ENCODE results near the gene CEP55.
"Not testable (repeated sequence)": the region's sequence is repeated elsewhere in the genome, so short reads cannot be mapped to it uniquely, and the experiment has no call there.

CEP55 gene

DNA sequence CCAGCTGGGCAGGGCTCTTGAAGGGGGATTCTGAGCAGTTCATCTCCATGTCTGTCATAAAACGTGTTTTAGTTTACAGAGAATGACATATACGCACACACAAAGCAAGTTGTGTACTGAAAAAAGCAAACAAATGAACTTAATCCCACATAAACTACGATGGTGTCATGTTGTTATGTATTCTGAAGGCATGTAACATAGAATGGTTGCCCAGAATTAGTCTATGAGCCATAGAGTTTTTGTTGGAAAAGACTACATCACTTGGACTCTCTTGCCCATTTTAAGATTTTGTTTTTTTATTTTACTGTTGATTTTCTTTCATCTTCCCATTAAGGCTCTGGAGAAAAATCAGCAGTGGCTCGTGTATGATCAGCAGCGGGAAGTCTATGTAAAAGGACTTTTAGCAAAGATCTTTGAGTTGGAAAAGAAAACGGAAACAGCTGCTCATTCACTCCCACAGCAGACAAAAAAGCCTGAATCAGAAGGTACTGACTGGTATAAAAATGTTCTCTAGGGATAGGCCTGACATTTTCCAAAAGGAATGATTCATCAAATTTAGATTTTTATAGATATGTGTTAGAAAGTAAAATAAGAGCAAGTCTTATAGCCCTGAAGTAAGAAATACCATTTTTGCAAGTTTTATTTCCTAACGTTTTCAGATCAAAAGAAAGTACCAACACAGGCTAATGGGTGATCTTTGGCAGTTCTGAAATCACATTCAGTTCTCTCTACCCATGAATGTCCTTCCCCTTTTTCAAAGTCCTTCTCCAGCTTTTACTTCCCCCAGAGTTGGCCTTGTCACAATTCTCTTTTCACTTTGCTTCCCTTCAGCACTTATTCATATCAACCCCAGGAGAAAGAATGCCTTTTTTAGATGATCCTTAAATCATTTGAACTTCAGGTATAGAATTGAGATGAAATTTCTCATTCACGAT lies 18.9 kb downstream of the CEP55 start:
- no peak for DNase-seq

DNA sequence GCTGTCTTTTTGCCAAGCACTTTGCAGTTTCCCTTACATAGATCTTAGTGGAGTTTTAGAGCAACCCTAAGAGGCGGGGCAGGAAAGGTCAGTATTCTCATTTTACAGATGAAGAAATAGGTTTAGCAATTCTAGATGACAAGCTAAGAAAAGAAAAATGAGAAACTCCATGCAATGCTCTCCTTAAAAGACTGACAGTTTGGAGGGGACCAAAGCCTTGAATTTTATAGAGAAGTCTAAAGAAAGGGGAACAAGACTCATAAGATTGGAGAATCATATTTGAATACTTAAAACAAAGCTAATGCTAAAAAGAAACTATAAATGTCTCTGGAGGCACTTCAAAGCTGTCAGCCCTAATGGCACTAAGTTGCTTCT lies 19.6 kb downstream of the CEP55 start:
- DNase-seq, result no peak

DNA sequence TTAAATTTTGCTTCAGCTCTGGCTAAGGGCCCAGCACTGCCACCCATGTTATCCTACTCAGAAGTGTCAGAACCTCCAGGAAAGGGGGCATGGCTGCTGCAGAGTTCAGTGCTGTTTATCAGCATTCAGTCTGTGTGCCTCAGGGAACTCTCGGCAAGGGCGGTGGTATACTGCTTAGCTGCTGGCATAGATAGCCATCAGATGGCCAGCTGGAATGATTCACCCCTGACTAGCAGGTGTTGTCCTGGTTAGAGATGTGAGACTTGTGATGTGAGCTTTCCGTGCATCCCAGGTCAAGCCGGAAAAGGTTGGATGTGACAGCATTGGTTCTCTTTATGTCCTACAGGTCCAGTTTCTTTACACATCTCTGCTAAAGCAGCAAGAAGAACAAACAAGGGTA lies 22.1 kb downstream of the CEP55 start:
- no peak for DNase-seq

DNA sequence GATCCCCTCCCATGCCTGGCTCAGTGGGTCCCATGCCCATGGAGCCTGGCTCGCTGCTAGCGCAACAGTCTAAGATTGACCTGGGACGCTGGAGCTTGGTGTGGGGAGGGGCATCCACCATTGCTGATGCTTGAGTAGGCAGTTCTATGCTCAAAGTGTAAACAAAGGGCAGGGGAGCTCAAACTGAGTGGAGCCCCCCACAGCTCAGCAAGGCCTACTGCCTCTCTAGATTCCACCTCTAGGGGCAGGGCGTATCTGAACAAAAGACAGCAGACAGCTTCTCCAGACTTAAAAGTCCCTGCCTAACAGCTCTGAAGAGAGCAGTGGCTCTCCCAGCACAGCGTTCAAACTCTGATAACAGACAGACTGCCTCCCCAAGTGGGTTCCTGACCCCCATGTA lies 38.9 kb downstream of the CEP55 start:
- no peak for DNase-seq

DNA sequence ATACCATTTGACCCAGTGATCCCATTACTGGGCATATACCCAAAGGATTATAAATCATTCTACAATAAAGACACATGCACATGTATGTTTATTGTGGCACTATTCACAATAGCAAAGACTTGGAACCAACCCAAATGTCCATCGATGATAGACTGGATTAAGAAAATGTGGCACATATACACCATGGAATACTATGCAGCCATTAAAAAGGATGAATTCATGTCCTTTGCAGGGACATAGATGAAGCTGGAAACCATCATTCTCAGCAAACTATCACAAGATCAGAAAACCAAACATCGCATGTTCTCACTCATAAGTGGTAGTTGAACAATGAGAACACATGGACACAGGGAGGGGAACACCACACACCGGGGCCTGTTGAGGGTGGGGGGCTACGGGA lies 44.5 kb downstream of the CEP55 start:
- DNase-seq, result not testable (repeated sequence)

DNA sequence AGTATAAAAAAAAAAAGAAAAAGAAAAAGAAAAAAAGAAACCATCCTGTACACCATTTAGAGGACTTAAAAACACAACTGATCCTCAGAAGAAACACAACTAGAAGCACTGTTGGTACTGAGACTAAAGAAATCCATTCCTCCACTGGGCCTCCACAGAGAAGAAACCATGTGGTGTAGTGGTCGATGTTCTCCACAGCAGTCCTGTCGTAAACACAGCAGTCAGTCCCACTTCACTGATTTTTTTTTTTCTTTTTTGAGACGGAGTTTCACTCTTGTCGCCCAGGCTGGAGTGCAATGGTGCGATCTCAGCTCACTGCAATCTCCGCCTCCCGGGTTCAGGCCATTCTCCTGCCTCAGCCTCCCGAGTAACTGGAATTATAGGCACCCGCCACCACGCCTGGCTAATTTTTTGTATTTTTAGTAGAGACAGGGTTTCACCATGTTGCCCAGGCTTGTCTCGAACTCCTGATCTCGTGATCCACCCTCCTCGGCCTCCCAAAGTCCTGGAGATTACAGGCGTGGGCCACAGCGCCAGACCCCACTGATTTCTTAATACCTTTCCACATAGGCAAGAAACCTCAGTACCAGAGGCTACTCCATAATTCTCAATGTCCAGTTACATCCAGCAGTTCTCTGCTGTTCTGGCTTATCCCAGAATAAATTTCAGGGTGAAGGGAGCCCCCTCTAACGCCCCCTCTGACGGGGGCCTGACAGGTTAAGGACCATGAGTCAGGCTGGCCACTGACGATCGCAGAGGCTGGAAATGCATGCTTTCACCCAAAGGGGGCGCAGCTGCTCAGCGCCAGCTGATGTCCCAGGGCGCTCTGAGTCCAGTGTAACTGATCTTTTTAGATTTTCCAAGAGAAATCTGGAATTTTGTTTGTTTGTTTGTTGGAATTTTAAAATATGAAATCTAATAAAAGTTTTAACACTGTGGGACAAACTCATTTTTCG lies 45.3 kb downstream of the CEP55 start:
- peak; percentile 28 for DNase-seq

DNA sequence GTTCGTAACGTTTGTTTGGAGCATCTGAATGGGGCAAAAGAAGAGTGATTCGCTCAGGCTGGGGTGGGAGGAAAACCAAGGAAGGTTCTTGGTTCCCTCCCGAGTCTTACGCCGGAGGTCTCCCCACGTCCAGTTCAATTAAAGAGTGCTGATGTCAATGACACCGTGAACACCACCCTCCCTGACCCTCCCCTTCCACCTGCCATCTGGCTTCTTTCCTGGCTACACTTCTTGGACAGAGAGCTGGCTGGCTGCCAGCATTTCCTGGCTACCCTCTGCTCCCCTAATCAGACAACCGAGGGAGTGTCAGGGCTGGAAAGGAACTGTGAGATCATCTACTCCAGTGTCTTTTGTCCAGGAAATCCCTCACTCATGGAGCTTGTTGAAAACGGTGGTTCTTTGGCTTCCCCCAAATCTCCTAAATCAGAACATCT lies 46.0 kb downstream of the CEP55 start:
- DNase-seq, result no peak

DNA sequence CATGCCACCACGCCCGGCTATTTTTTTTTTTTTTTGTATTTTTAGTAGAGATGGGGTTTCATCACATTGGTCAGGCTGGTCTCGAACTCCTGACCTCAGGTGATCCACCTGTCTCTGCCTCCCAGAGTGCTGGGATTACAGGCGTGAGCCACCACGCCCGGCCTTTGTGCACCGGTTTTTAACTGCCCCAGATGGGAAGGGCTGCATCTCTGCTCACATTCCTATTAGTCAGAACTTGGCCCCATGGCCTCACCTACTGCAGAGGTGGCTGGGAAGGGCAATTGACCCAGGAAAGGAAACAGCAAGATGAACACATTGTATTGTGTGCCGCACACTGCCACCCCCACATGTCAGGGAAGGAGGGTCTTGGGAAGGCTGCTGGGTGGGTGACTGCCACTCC lies 50.6 kb downstream of the CEP55 start:
- DNase-seq, result not testable (repeated sequence)

DNA sequence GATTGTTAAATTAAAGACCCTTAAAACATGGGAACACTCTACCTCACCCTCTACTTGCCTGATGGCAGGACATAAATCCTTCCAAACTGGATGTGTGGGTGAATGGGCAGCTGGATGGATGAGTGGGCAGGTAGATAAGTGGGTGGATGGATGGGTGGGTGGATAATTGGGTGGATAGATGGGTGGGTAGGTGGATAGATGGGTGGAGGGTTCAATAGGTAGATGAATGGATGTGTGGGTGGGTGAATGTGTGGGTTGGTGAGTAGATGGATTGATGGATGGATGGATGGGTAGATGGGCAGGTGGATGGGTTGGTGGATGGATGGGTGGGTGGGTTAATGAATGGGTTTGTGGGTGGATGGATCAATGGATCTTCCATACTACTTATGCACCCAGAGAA lies 51.1 kb downstream of the CEP55 start:
- DNase-seq, result no peak

DNA sequence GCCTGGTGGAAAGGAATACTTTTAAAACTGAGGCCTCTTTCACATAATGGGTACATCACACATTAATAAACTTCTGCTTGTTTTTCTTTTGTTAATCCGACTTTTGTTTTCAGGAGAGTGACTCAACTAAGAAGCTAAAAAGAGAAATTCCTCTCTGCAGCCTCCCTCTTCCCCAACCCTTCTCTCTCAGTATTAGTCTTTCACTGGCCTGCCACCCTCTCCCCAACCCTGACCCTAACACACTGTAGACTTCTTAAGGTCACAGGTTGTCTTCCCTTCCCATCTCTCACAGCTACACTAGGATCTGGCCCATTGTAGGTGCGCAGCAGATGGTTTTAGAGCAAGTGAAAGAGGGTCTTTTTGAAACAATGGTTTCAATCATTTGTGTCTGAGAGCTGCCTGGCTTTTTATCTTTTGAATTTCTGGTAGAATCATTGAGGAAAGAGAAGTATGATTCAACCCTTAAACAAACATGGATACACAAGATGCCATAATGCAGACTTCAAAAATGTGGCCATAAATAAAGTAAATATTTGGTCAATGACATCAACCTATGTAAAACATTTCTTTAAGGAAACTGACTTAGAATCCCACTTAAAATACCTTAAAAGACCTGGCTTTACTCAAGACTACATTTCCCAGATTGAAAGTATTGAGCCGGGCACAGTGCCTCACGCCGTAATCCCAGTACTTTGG lies 52.1 kb downstream of the CEP55 start:
- no peak for DNase-seq

DNA sequence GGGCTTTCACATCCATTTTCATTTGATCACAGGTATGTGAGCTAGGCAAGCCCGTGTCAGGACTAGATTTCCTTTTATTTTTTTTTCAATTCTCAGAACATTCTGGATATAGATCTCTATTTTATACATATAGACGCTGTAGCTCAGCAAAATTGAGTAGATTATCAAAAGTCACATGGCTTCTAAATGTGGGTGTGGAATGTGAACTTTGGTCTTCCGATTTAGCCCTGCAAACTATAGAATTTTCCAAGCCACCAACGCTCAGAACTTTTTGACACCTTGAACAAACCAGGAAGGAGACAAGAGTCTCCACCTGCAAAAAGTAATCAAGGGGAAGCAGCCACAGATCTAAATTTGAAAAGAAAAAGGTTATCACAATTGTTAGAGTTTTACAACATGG lies 54.2 kb downstream of the CEP55 start:
- no peak for DNase-seq

DNA sequence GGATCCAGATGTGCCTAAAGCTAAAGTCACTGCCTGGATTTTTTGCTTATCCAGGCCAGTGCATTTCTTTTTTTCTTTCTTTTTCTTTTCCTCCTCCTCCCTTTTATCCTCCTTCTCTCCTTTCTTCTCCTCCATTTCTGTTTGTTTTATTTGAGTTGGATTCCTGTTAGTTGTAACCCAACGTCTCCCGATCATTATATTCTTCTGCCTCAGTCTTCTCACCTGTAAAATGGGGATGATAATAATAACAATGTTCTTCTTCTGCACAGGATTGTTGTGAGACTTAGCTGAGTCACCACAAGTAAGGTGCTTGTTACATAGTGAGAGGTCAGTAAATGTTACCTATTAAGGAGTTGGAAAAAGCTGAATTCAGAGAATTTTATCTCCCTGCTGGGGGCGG lies 56.4 kb downstream of the CEP55 start:
- DNase-seq, result no peak

DNA sequence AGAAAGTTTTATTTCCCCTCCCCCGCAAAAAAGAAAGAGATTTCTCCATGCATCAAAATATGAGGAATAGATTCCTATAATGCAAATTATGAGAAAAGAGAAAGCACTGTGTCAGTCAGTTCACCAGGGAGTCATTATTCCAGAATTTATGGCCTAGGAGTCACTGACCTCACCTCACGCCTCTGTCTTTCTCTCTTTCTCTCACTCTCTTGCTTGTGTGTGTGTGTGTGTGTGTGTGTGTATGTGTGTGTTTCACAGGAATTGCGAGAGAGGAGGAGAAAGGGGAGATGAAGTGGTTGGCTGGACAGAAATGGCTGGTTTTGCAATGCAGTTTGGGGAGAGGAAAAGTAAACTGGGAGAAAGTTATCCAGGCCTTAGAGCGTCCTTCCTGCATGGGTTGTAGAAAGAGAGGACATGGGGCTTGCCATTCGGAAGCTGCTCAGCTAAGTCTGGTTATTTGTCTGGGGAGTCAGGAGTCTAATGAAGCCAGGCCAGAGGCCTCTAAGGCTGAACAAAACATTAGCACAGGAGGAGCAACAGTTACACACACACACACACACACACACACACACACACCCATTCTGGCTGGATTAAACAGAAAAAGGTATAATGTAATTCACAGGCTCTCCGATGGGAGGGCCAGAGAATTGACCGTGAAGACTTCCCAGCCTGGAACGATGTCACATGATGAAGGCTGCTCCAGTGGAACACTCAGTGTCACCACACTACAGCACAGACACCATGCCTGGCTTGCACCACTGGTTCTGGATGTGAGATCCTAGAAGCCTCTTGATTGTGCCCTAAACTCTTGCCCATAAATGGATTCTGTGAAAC lies 57.3 kb downstream of the CEP55 start:
- no peak for DNase-seq

DNA sequence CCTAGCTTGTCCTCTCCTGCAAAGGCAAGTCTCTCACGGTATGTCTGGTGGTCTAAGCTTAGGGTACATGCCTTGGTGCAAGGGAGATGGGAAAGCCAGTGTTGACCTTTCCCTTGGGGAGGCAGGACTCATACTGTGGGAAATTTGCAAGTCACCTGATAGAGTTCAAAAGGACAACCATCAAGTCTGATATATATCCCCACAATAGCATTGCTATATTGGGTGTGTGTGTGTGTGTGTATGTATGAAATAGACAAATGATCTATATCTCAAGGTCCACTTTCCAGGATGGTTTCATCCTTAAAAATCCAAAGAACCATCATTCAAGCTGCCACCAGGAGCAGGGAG lies 57.9 kb downstream of the CEP55 start:
- DNase-seq, result no peak

DNA sequence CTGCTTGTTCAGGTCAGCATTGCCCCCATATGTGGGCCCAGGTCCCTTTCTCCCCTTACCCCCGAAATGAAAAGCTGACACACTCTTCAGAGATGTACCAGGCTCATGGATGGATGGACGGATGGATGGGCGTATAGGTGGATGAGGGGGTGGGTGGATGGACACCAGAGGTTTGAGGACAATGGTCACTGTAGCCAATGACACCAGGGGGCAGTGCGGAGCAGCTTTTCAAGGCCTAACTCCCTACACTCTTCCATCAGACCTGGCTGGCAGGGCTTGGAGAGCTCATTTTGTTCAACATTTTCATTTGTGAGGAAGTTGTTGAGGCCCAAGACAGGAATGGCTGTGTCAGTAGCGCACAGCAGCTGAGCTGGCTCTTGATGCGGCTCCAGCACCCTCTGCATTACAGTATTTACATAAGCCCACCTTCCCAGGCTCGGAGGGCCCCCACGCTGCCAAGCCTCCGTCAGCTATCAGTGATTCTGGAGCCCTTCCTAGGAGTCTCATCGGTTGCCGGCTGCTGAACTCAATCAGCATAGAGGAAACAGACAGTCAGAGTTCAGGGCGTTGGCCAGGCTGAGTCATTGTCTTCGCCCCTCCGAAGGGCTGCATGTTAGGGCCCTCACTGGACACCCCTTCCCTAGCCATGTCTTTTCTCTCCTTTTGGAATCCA lies 58.5 kb downstream of the CEP55 start:
- peak; percentile 58 for DNase-seq

DNA sequence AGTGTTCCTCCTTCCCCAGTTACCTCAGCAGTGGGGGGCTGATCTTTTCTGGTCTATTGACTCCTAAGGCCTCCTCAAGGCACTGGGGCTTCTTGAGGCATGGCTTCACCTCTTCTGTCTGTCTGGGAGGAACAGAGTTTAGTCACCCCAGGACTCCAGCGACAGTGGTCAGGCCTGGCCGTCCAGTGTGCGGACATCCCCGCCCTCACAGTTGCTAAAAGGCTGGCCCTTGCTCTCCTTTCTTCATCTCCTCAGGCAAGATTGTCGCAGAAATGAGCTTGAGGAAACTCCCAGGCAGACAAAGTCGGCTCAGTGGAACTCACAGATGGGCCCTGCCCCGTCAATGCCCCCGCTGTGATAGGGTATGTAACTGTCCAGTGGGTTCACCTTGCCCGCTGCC lies 63.1 kb downstream of the CEP55 start:
- no peak for DNase-seq

DNA sequence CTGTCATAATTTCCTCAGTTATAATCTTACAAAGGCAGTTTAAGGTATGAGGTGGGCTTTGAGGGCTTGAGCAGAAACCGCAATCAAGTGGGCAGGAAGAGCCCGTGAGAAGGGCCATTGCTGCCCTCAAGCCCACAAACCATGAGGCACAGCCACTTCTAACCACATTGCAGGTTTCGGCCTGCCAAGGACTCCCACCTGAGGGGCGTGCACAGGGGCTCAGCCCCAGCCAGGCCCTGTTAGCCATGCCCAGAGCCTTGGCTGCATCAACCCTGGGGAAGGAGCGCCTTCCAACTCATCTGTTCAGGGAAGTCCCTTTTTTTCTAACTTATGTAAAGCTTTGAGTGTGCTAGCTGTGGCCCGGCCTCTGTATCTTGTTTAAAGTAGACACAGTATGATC lies 64.1 kb downstream of the CEP55 start:
- no peak for DNase-seq

DNA sequence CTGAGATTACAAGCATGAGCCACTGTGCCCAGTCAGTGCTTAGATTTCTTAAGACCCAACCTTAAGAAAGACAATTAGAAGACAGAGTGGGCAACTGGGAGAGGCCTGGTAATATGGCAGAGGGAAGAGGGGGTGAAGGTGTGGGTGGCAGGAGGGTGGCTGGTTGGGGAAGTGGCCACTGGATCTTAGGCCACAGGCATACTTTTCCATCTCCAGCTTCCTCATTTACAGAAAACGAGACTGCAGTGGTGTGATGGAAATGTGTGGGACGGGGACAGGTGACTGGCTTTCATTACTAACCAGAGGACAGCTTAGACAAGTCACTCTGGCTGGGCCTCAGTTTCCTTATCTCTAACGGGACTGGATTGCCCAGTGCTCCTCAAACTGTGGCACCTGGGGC lies 69.0 kb downstream of the CEP55 start:
- no peak for DNase-seq

DNA sequence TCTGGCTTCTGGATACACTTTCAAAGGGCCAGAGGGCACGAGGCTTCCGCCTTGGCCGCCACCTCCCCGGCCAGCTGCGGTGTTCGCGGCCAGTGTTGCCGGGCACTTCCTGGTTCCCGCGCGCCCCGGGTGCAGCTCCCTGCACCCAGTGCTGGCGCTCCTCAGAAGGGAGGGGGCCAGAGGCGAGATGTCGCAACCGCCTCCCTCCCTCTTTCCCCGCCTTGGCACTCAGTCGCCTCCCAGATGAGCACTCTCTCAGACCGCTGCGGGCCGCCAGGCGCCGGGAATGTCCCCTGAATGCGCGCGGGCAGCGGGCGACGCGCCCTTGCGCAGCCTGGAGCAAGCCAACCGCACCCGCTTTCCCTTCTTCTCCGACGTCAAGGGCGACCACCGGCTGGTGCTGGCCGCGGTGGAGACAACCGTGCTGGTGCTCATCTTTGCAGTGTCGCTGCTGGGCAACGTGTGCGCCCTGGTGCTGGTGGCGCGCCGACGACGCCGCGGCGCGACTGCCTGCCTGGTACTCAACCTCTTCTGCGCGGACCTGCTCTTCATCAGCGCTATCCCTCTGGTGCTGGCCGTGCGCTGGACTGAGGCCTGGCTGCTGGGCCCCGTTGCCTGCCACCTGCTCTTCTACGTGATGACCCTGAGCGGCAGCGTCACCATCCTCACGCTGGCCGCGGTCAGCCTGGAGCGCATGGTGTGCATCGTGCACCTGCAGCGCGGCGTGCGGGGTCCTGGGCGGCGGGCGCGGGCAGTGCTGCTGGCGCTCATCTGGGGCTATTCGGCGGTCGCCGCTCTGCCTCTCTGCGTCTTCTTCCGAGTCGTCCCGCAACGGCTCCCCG lies 70.2 kb downstream of the CEP55 start, which contains the start of gene FFAR4:
Gene FFAR4, plus strand, starts transcription at position 231 of the 842 bp plus-strand sequence. Its CDS starts 56 bp downstream, at position 287.
- DNase-seq, result no peak

DNA sequence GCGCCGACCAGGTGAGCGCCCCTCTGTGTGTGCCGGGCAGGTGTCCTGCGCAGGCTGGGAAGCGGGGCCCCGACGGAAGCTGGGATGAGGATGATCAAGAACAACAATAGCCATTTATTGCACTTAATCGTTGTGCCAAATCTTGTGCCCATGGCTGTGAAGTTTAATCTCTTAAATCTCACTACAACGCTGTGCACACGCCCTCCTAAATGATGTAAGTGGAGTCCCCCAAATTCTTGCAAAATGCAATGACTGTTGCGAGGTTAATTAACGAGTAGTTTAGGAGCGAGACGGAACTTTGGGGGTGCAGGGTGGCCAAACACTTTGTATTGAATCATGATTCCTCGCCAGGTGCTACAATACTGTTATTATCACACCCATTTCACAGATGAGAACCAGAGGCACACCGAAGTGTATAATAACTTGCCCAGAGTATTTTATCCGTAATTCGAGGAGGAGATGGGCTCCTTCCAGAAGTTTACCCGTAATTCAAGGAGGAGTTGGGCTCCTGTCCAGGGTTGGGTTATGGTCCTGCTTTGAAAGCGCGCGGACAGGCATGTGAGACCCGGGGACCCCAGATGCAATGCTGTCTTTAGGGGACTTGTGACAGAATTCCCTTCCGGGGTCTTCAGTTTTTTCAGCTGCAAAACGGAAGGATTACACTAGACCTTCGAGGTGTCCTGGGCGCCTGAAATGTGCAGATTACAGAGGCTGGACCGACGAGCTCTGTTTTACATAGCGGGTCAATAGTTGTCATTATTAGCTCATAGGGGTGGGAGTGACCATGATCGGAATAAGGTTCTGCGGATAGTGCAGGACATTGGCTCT lies 71.1 kb downstream of the CEP55 start:
- DNase-seq, result no peak
